ENCODE data around the gene CCDC85B. TPM values are rescaled to one million over a fixed set of nuclear protein-coding genes. Genes with fewer than 3 reads are reported as not detected.

CCDC85B gene
- total RNA-seq, 2 donors from 2014 or later, result 49.8 to 54.5 TPM

DNA sequence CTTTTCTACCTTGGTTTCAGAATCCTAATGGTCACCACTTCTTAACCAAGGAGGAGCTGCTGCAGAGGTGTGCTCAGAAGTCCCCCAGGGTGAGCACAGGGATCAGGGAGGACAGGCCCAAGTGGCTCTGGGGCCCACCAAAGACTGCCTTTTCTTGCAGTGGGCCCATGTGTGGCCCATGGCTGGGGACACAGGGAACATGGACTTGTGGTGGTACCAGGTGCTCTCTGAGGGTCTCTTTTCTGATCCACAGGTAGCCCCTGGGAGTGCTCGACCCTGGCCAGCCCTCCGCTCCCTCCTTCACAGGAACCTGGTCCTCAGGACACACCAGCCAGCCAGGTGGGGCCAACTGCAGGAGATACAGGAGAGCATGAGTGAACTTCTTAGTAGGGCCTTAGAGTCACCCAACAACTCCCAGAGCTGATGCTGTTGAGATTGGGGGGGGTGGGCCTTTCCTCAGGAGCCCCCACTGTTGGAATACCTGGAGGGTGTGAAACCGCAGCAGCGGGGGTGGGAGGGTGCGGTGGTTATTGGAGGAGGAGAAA, 28.2 kb upstream of the CCDC85B start:
- no peak for ATAC-seq
- peak in 1 of 4 donors; percentile 14 for DNase-seq
- no peaks in the 10 kb centered on the region for H3K9me3 ChIP-seq
- intact Hi-C loops (cut with DNase I), result no loop called here
- peaks cover 32% of the 10 kb centered on the region for H3K4me1 ChIP-seq
- no peaks in the 10 kb centered on the region for H3K27me3 ChIP-seq
- H3K27ac ChIP-seq, result no peak overlapping the region
- H3K36me3 ChIP-seq (replicated peaks in 1 of 2; ENCODE audit: insufficient read depth in 1 of 2, low read depth in 2 of 2), result peaks cover 3 to 20% of the 10 kb centered on the region in 2 donors
- TF ChIP-seq POLR2A (IDR thresholded peaks at IDR 0.05), result no peak
- TF ChIP-seq, protein P1, sequence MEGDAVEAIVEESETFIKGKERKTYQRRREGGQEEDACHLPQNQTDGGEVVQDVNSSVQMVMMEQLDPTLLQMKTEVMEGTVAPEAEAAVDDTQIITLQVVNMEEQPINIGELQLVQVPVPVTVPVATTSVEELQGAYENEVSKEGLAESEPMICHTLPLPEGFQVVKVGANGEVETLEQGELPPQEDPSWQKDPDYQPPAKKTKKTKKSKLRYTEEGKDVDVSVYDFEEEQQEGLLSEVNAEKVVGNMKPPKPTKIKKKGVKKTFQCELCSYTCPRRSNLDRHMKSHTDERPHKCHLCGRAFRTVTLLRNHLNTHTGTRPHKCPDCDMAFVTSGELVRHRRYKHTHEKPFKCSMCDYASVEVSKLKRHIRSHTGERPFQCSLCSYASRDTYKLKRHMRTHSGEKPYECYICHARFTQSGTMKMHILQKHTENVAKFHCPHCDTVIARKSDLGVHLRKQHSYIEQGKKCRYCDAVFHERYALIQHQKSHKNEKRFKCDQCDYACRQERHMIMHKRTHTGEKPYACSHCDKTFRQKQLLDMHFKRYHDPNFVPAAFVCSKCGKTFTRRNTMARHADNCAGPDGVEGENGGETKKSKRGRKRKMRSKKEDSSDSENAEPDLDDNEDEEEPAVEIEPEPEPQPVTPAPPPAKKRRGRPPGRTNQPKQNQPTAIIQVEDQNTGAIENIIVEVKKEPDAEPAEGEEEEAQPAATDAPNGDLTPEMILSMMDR (IDR thresholded peaks at IDR 0.05), result no peak
- WGBS, 2 donors, result 74 to 85% methylated on average over 3 to 5 of the region's 5 CpGs
- no peak overlapping the region for H3K4me3 ChIP-seq

DNA sequence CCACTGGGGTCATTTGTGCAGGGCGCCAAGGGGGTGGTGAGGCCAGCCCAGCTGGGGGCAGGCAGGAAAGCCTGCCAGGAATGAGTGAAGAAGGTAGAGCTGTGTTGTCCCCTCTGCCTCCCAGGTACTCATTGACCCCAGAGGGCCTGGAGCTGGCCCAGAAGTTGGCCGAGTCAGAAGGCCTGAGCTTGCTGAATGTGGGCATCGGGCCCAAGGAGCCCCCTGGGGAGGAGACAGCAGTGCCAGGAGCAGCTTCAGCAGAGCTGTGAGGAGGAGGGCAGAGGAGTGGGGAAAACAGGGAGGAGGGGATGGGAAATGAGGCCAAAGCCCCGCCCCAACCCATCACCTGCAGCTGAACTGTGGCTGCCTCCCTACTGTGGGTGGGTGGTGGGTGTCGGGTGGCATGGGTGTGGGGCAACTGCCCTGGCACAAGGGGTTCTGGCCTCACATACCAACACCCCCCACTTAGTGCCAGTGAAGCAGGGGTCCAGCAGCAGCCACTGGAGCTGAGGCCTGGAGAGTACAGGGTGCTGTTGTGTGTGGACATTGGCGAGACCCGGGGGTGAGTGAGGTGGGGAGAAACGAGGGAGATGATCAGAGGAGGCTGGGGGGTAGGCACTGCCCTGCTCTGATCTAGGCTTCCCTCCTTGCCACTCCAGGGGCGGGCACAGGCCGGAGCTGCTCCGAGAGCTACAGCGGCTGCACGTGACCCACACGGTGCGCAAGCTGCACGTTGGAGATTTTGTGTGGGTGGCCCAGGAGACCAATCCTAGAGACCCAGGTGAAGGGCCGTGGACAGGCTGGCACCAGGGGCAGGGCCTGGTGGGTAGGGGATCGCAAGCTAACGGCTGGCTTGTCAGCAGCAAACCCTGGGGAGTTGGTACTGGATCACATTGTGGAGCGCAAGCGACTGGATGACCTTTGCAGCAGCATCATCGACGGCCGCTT, 27.3 kb upstream of the CCDC85B start:
- Histone ChIP-seq H3K4me1 (peaks cover 32% of the 10 kb centered on the region), H3K4me3 (no peak overlapping the region), H3K27me3 (no peaks in the 10 kb centered on the region), H3K36me3 (replicated peaks in 1 of 2; ENCODE audit: insufficient read depth in 1 of 2, low read depth in 2 of 2) (peaks cover 3 to 20% of the 10 kb centered on the region in 2 donors), H3K27ac (no peak overlapping the region), H3K9me3 (no peaks in the 10 kb centered on the region)
- WGBS, 2 donors, result 87 to 91% methylated on average over 13 to 24 of the region's 24 CpGs
- DNase-seq, result peak in 1 of 4 donors; percentile 12
- TF ChIP-seq, protein P1 (IDR thresholded peaks at IDR 0.05), result no peak
- TF ChIP-seq POLR2A (IDR thresholded peaks at IDR 0.05), result no peak
- intact Hi-C loops (cut with DNase I), result no loop called here
- no peak for ATAC-seq

DNA sequence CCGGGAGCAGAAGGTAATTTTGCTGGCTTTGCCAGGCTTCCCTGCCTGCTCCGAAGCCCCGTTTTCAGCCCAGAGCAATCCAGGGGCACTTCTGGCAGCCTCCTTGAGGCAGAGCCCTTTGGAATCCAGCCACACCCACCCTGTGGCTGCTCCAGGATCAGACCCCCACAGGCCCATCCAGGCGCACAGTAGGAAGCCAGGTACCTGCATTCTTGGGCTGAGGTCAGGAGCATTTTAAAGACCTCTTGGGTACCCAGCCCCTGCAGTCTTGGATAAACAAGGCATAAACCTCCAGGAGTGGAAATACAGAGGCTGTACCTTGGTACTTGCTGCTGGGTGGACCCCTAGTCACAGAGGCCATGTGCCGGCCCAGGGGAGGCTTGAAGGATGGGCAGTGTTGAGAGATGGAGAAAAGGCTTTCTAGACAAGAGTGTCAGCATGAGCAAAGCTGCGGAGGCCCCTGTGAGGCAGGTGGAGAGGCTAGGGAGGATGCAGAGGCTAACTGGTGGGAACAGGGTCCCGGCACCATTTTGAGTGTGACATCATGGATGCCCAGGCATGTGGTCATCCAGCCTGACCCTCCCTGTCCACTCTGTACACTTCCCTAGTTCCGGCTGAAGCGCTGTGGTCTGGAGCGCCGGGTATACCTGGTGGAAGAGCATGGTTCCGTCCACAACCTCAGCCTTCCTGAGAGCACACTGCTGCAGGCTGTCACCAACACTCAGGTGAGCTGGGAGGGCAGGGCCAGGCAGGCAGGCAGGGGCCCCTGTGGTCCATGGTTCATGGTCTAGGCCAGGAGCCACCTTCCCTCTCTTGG, 26.4 kb upstream of the CCDC85B start:
- peaks cover 24% of the 10 kb centered on the region for H3K4me1 ChIP-seq

DNA sequence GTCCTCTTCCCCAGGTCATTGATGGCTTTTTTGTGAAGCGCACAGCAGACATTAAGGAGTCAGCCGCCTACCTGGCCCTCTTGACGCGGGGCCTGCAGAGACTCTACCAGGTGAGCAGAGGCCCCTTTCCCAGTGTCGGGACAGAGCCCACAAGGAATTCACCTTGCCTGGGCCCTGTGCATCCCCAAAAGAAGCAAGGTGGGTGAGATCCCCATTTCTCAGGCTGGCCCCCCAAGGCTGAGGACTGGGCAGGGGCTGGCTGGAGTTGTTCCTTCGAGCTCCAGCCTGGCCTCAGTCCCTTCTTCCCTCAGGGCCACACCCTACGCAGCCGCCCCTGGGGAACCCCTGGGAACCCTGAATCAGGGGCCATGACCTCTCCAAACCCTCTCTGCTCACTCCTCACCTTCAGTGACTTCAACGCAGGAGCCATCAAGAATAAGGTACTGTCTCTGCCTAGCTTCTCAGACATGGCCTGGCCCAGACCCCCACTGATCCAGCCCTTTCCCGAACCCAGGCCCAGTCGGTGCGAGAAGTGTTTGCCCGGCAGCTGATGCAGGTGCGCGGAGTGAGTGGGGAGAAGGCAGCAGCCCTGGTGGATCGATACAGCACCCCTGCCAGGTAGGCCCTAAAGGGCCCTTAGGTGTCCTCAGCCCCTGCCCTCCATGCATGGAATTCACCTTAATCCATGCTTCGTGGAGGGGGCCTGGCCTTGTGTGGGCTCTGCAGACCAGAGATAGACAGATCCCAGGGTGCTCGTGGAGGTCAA, 25.6 kb upstream of the CCDC85B start:
- WGBS, 2 donors, result 75 to 85% methylated on average over 4 to 18 of the region's 18 CpGs
- DNase-seq (peak in 1 of 4 donors; percentile 10), ATAC-seq (no peak)
- H3K9me3 ChIP-seq, result no peaks in the 10 kb centered on the region
- peaks cover 3 to 20% of the 10 kb centered on the region in 2 donors for H3K36me3 ChIP-seq (replicated peaks in 1 of 2; ENCODE audit: insufficient read depth in 1 of 2, low read depth in 2 of 2)
- no peaks in the 10 kb centered on the region for H3K27me3 ChIP-seq
- no peak overlapping the region for H3K27ac ChIP-seq
- intact Hi-C loops (cut with DNase I), result no loop called here
- peaks cover 16% of the 10 kb centered on the region for H3K4me1 ChIP-seq
- TF ChIP-seq, protein P1 (IDR thresholded peaks at IDR 0.05), result no peak
- TF ChIP-seq POLR2A (IDR thresholded peaks at IDR 0.05), result no peak
- H3K4me3 ChIP-seq, result no peak overlapping the region

More for the DNA sequence above, 26.4 kb upstream of the CCDC85B start:
- no peak overlapping the region for H3K27ac ChIP-seq
- intact Hi-C loops (cut with DNase I), result no loop called here
- TF ChIP-seq POLR2A (IDR thresholded peaks at IDR 0.05), result no peak
- TF ChIP-seq, protein P1 (IDR thresholded peaks at IDR 0.05), result no peak
- H3K27me3 ChIP-seq, result no peaks in the 10 kb centered on the region
- H3K36me3 ChIP-seq (replicated peaks in 1 of 2; ENCODE audit: insufficient read depth in 1 of 2, low read depth in 2 of 2), result peaks cover 3 to 20% of the 10 kb centered on the region in 2 donors
- no peaks in the 10 kb centered on the region for H3K9me3 ChIP-seq
- ATAC-seq (no peak), DNase-seq (peak in 1 of 4 donors; percentile 10)
- H3K4me3 ChIP-seq, result no peak overlapping the region
- 80 to 83% methylated on average over 7 to 12 of the region's 12 CpGs for WGBS, 2 donors

Data from body of pancreas (tissue), 4 donors.